ENCODE data around the gene MT1G.

DNA sequence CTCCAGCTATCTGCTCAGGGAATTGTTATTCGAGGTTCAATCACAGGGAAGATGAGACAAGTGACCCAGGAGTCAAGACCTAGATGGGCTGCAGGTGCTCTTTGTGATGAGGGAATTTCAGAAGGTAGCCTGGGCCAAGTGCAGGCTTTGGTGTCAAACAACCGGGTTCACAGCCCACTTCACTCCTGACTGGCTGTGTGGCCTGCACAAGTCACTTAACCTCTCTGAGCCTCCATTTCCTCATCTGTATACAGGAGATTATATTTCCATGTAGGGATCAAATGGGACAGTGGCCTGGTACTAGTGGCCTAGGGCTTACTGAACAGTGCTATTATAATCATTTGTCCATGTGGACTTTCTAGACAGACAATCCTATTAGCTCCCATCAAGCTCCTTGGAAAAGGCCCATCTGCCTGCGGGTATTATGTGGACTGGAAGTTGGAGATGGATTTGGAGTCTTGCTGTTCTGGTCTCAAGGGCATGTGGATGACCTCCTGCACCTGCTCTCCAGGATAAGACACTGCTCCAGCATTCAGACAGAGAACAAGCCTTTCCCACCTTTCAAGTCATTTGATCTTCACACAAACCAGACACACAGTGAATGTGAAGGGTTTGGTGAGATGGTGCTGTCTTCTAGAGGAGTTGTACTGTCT is 11.3 kb upstream of the MT1G start:
- TF ChIP-seq REST (IDR thresholded peaks at IDR 0.05): no peak
- TF ChIP-seq, protein P1, sequence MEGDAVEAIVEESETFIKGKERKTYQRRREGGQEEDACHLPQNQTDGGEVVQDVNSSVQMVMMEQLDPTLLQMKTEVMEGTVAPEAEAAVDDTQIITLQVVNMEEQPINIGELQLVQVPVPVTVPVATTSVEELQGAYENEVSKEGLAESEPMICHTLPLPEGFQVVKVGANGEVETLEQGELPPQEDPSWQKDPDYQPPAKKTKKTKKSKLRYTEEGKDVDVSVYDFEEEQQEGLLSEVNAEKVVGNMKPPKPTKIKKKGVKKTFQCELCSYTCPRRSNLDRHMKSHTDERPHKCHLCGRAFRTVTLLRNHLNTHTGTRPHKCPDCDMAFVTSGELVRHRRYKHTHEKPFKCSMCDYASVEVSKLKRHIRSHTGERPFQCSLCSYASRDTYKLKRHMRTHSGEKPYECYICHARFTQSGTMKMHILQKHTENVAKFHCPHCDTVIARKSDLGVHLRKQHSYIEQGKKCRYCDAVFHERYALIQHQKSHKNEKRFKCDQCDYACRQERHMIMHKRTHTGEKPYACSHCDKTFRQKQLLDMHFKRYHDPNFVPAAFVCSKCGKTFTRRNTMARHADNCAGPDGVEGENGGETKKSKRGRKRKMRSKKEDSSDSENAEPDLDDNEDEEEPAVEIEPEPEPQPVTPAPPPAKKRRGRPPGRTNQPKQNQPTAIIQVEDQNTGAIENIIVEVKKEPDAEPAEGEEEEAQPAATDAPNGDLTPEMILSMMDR (IDR thresholded peaks at IDR 0.05): no peak
- no peak for TF ChIP-seq KDM5A (IDR thresholded peaks at IDR 0.05)
- TF ChIP-seq, protein P2, sequence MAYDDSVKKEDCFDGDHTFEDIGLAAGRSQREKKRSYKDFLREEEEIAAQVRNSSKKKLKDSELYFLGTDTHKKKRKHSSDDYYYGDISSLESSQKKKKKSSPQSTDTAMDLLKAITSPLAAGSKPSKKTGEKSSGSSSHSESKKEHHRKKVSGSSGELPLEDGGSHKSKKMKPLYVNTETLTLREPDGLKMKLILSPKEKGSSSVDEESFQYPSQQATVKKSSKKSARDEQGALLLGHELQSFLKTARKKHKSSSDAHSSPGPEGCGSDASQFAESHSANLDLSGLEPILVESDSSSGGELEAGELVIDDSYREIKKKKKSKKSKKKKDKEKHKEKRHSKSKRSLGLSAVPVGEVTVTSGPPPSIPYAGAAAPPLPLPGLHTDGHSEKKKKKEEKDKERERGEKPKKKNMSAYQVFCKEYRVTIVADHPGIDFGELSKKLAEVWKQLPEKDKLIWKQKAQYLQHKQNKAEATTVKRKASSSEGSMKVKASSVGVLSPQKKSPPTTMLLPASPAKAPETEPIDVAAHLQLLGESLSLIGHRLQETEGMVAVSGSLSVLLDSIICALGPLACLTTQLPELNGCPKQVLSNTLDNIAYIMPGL (CRISPR knock-in tag; IDR thresholded peaks at IDR 0.05; ENCODE audit: borderline replicate concordance): no peak
- TF ChIP-seq RFX5 (IDR thresholded peaks at IDR 0.05): no peak
- no peak for TF ChIP-seq MAFK (IDR thresholded peaks at IDR 0.05; ENCODE audit: partially characterized antibody)
- no peak for TF ChIP-seq BHLHE40 (IDR thresholded peaks at IDR 0.05; ENCODE audit: low read depth, low read length)
- TF ChIP-seq POLR2A (IDR thresholded peaks at IDR 0.05; ENCODE audit: low read length): no peak
- no peak for TF ChIP-seq KDM1A (IDR thresholded peaks at IDR 0.05; ENCODE audit: low read depth)
- no peak for TF ChIP-seq MAX (IDR thresholded peaks at IDR 0.05)
- no peak for TF ChIP-seq ELK1 (IDR thresholded peaks at IDR 0.05; ENCODE audit: low read depth, low read length)
- no peak for TF ChIP-seq CHD2 (IDR thresholded peaks at IDR 0.05; ENCODE audit: low read length, partially characterized antibody)
- no peak for TF ChIP-seq RAD21 (conservative IDR thresholded peaks at IDR 0.05 in 1 of 2, IDR thresholded peaks at IDR 0.05 in 1 of 2)

Measured in A549 (cell line).